Erythroblast (primary cell): ENCODE results near the gene HEY2.
"Not testable (repeated sequence)": the region's sequence is repeated elsewhere in the genome, so short reads cannot be mapped to it uniquely, and the experiment has no call there.

Experiments
- DNase-seq, 2 experiments: peaks; one replicate each; lab custom pipeline; 2025; lab: John Stamatoyannopoulos, UW
- GATA1 ChIP-seq: IDR thresholded peaks from 2 replicates; pipeline ENCODE4 v1.6.1; 2011; ENCODE audit warnings: low read depth, mild to moderate bottlenecking, control low read depth, low read length, moderate library complexity
- POLR2A ChIP-seq: IDR thresholded peaks from 2 replicates; pipeline ENCODE4 v1.6.1; 2011; ENCODE audit warnings: mild to moderate bottlenecking, low read length

Gene HEY2

DNA sequence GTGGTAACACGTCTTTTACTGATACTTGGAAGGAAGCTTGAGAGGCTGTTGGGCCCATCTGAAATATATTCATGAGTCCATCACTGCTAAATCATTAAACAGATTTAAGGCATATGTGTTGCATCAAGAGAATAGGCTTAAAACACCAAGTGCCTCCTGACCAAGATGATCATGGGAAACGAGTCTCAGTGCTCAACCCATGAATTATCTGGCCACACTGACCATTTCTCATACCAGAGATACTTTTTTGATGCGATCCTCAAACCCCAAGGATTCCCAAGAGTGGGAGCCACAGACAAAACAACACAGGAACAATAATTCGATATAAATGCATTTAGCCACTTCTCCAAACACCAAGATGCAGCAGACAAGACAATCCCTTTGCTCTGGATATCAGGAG, 17.2 kb downstream of the HEY2 start:
- TF ChIP-seq GATA1 (no peak), POLR2A (no peak)
- DNase-seq, result no peak

DNA sequence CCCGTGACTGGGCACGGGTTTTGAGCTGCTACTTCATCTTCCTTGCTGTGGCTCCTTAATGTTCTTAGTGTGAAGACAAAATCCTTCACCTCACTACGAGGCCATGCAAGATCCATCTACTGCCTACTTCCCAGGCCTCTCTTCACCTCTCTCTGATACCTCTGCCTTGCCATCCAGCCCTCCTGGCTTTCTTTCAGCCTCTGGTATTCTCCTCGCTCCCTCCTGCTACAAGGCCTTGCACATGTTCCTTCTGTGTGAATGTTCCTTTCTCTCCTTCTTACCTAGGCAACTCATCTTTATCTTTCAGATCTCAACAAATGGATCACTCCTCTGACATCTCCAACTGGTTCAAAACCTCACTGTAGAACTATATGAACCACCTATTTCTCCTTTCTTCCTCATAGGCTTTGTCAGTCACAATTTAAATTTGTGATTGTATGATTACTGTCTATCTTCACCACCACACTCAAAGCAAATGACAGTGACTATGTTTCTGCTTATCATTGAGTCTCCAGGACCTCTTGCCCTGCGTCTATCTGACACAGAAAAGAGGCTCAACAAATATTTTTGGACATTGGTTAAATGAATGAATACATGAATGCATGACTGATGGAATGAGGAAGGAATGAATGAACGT, 19.8 kb downstream of the HEY2 start:
- peak in 1 of 2 experiments; percentile 45 for DNase-seq
- no peak for TF ChIP-seq POLR2A
- no peak for TF ChIP-seq GATA1

DNA sequence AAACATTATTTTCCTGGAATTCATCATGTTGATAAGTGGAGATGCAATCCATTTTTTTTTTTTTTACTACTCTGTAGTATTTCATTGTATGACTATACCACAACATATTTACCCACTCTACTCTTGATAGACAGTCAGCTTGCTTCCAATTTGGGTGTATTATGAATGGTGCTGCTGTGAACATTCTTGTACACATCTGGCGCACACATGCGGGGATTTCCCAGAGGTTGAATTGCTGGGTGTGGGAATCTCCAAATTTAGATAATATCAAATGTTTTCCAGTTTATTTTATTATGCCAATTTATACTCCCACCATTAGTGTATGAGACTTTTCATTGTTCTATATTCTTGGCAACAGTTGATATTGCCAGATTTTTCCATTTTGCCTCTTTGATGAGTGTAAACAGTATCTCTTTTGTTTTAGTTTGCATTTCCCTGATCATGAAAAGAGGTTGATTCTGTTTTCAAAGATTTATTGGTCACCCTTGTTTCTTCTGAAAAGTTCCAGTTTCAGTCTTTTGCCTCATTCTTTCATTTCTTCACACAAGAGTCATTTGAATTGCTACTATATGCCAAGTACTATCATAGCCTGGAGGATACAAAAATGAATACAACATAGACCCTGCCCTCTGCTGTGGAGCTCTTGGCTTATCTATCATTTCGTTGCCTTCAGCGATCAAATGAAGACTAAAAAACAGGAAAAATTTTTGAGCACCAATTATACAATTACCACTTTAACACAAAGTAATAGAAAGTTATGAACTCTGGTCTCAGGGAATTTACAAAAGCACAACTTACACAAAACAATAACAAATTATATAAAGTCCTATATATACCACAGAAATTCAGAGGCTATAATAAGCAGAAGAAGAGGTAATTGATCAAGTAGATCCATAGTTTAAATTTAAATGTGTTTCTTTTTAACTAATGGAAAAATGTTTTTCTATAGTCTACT, 24.2 kb downstream of the HEY2 start:
- no peak for DNase-seq
- TF ChIP-seq GATA1, result no peak
- no peak for TF ChIP-seq POLR2A

DNA sequence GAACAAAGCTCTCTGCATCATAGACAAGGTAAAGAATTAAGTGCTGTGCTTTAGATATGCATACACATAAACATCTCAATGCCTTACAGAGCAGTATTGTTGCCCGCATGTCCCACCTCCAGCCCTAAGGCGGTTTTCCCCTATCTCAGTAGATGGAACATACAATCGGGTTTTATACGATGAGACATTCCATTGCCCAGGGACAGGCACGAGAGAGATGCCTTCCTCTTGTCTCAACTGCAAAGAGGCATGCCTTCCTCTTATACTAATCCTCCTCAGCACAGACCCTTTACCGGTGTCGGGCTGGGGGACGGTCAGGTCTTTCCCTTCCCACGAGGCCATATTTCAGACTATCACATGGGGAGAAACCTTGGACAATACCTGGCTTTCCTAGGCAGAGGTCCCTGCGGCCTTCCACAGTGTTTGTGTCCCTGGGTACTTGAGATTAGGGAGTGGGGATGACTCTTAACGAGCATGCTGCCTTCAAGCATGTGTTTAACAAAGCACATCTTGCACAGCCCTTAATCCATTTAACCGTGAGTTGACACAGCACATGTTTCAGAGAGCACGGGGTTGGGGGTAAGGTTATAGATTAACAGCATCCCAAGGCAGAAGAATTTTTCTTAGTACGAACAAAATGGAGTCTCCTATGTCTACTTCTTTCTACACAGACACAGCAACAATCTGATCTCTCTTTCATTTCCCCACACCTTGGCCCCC, 26.8 kb downstream of the HEY2 start:
- DNase-seq, result not testable (repeated sequence)

DNA sequence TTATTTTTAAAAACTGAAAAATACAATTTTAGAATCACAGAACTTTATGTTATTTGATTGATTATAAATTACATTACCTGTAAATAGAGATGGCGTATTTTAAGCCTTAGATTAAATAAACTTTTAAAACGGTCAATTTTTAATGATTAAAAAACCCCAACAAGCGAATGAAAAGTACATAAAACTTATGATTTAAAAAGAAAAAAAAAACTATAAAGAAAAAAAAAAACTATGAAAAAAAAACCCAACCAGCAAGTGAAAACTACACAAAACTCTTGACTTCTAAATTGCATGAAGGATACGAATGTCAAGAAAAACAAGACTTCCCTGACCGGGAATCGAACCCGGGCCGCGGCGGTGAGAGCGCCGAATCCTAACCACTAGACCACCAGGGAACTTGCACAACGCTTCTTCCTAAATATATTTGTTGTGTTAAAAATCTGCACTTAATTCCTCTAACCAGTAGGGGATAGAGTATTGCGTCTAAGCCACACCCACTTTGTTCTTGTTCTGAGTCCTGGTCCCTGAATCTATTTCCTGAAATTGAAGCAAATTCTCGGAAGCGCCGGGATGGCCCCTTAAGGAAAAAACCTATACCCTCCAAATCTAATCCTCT, 30.6 kb downstream of the HEY2 start:
- DNase-seq, result peak; percentile 93 to 96
- TF ChIP-seq POLR2A (no peak), GATA1 (no peak)

DNA sequence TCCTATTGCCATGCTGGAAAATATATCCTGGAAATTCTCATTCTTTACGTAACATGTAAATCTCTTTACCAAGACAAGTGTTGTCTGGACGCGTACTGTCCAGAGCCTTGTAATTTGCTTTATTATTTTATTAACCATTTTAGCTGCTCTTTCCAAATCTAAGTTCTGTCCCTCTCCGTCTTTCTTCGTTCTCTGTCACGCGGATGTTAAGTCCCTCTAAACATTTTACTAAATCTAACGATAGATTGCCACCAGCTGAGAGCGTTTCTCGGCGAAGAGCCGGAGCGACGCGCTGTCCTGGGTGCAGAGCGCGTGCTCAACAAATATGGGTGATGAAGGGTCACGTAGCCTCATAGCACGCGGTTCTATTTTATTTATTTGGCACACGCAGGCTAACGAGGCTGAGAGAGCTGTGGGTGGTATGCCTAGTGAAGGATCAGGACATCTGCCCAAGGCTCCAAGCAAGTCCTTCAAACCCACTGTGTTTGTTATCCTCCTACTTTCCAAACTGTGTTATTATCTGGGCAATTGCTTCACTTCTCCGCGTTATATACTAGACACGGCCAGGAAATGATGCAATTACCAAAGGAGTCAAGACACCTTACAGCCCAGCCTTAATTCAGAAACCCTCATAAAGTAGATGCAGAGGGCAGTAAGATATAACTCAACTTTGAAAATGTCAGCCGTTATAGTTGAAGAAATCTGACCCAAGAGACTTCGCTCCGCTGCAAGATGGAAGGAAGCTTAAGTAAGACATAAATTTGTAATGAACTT, 31.3 kb downstream of the HEY2 start:
- no peak for TF ChIP-seq GATA1
- peak; percentile 97 for TF ChIP-seq POLR2A
- DNase-seq, result peak; percentile 90 to 93

DNA sequence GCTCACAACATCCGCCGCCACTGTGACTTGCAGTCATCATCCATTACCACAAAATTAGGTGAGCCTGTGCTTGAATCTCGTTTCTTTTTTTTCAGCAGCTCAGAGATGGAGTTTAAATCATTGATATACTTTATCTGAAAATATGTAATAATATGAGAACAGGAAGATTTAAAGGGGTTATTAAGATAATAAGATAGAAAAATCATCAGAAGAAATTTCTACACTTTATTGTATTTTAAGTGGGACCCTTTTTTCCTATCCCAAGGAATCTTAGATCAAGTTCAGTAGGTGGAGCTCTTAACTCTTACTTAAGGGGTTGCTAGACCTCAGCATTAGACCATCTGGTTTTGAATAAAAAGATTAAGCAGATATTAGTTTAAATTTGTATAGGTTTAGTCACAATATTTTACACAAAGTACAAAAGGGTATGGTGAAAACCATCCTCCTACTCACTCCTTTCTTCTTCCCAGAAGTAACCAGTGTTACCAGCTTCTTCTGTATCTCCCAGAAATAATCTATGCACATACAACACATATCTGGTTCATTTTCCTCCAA, 32.0 kb downstream of the HEY2 start:
- TF ChIP-seq POLR2A (no peak), GATA1 (no peak)
- peak; percentile 65 to 80 for DNase-seq

DNA sequence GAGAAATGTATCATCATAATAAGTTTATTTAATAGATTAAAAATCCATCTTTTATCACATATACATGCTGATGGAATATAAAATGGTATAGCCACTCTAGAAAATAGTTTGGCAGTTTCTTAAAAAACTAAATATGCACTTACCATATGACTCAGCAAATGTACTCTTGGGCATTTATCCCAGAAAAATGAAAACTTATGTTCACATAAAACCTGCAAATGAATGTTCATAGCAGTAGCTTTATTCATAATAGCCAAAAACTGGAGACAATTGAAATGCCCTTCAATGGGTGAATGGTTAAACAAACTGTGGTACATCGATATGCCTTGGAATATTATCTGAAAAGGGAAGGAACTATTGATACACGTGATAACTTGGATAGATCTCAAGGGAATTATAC, 34.9 kb downstream of the HEY2 start:
- no peak for TF ChIP-seq POLR2A
- peak in 1 of 2 experiments; percentile 30 for DNase-seq

DNA sequence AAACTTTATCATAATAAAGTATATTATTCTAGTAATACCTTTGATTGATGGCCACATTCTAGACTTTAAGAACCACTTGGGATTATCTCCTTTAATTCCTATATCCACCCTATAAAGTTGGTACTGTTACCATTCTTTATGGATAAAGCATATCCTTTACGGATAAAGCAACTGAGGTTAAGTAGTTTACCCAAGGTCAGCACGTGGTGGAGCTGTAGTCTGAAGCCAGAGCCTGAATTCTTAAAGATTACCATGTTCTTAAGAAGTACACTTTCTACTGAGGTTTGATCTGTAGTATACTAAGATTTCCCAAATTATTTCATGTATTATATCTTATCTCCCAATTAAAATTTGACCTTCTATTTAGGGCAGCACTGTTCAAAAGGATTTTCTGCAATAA, 38.4 kb downstream of the HEY2 start:
- peak; percentile 30 to 41 for DNase-seq
- no peak for TF ChIP-seq POLR2A
- no peak for TF ChIP-seq GATA1

DNA sequence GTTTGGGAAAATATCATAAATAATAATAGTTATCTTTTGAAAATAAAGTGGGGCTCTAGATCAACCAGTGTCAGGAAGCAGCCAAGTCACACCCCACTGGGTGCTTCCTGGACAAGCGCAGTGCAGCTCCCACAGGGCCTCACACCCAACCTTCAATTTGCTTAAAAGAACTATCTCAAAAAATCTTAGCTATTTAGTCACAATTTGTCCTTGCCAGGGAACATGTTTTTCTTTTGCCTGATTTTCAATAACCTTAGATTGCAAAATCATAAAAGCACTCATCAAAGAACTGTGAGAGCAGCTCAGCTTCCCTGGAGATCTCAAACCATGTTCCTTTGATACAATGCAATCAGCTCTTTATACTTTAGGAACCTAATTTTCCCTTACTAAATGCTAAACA, 39.7 kb downstream of the HEY2 start:
- peak; percentile 62 to 77 for DNase-seq
- TF ChIP-seq POLR2A, result no peak
- TF ChIP-seq GATA1, result no peak

DNA sequence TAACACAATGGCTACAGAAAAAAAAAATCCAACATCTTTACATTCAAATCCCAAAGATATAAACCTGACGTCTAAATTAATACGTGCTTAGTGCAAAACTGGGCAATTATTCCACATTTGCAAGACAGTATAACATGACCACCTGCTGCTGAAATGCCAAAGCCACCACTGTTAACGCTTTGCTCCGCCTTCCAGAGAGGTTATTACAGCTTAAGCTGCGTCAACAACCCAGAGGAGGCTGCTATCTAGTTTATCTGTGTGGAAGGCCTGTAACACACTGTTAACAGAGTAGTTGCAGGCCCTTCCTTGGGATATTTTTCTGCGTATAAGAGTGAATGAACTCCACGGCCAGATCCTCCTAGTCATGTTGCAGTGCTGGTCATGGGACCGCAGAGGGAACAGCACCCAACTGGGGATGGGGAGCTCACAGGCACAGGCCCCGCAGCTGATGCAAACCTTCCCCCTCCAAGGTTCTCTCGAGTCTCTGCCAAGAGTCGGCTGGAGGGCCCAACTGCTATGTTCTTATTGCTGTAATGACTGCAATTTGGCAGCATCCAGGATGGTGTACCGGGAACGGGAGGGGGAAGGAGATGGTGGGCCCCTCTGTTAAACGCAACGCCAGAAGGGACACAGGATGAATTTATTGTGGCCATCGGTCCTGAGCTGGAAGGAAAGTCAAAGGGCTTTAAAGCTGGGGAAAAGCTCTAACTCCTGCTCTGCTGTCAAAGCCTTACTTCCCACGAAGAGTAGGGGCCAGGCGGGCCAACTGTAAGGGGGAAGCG, 40.3 kb downstream of the HEY2 start:
- DNase-seq, result peak; percentile 95 to 98
- TF ChIP-seq POLR2A (peak; percentile 88), GATA1 (peak; percentile 46)
